C4-2B (cell line): ENCODE measurements around the gene ABHD16B.

Source experiments
- H3K27ac ChIP-seq: fragments of 450-650 bp; 2 replicates; pipeline ENCODE4 v1.5.1; 2017
- CTCF ChIP-seq: fragments of 450-650 bp; conservative IDR thresholded peaks from 2 replicates; pipeline ENCODE4 v1.5.1; 2017; ENCODE audit warnings: mild to moderate bottlenecking
- ZFX ChIP-seq: fragments of 450-650 bp; IDR thresholded peaks from 2 replicates; pipeline ENCODE4 v1.6.1; 2017

Gene ABHD16B

GRCh38 chr20:63896264-63897105 is 35.2 kb downstream of the ABHD16B start:
- TF ChIP-seq CTCF (no peak), ZFX (no peak)
- peak overlapping the region; percentile 85 for H3K27ac ChIP-seq

GRCh38 chr20:63897978-63898561 is 36.8 kb downstream of the ABHD16B start:
- TF ChIP-seq ZFX (no peak), CTCF (no peak)
- H3K27ac ChIP-seq = no peak overlapping the region; the same call in 1 of the 2 replicates

GRCh38 chr20:63898882-63899558 is 37.7 kb downstream of the ABHD16B start:
- TF ChIP-seq CTCF = no peak
- TF ChIP-seq ZFX = no peak
- no peak overlapping the region for H3K27ac ChIP-seq

- H3K27ac ChIP-seq = no peak overlapping the region
- TF ChIP-seq CTCF (no peak), ZFX (no peak)
Measured at GRCh38 chr20:63900413-63900812, 39.1 kb downstream of the ABHD16B start.

- no peak for TF ChIP-seq CTCF
- H3K27ac ChIP-seq = no peak overlapping the region
Measured at GRCh38 chr20:63903796-63904561, 42.7 kb downstream of the ABHD16B start.

- TF ChIP-seq CTCF (no peak), ZFX (no peak)
Measured at GRCh38 chr20:63908008-63908682, 46.8 kb downstream of the ABHD16B start.

More at GRCh38 chr20:63908008-63908682, 46.8 kb downstream of the ABHD16B start:
- no peak overlapping the region for H3K27ac ChIP-seq
